HepG2 (cell line): ENCODE results near the gene ATP8B1. TPM values are rescaled to one million over a fixed set of nuclear protein-coding genes. Genes with fewer than 3 reads are reported as not detected.

Experiments used
- ATAD3A ChIP-seq: sonication (generic); formaldehyde crosslinking; IDR thresholded peaks from 2 replicates; pipeline ENCODE4 v1.4.0; 2020; ENCODE audit warnings: missing genetic modification reagents
- ATF3 ChIP-seq: sonication (generic); formaldehyde crosslinking; IDR thresholded peaks from 2 replicates; pipeline ENCODE4 v1.4.0; 2020; ENCODE audit warnings: missing genetic modification reagents
- CREM ChIP-seq, 2 experiments: sonication (generic) in 1 of 2; formaldehyde crosslinking in 1 of 2; IDR thresholded peaks; 2 replicates each; pipeline versions ENCODE4 v1.4.0 to v1.6.1; 2016 to 2020; ENCODE audit warnings: antibody characterized with exemption in 1 of 2, mild to moderate bottlenecking in 1 of 2, missing genetic modification reagents in 1 of 2
- FOXP4 ChIP-seq: sonication (generic); formaldehyde crosslinking; IDR thresholded peaks from 2 replicates; pipeline ENCODE4 v1.4.0; 2020; ENCODE audit warnings: missing genetic modification reagents
- GMEB1 ChIP-seq: sonication (generic); formaldehyde crosslinking; IDR thresholded peaks from 2 replicates; pipeline ENCODE4 v1.5.1; 2020; ENCODE audit warnings: missing genetic modification reagents, mild to moderate bottlenecking, borderline replicate concordance
- KAT8 ChIP-seq: IDR thresholded peaks from 2 replicates; pipeline ENCODE4 v1.6.1; 2016; ENCODE audit warnings: missing genetic modification reagents, missing compliant biosample characterization
- NPAS2 ChIP-seq: sonication (generic); formaldehyde crosslinking; IDR thresholded peaks from 2 replicates; pipeline ENCODE4 v1.8.0; 2022; ENCODE audit warnings: mild to moderate bottlenecking, missing genetic modification reagents, borderline replicate concordance
- RBAK ChIP-seq: sonication (generic); formaldehyde crosslinking; IDR thresholded peaks from 2 replicates; pipeline ENCODE4 v1.5.1; 2020; ENCODE audit warnings: mild to moderate bottlenecking, missing genetic modification reagents
- SAP130 ChIP-seq: IDR thresholded peaks from 2 replicates; pipeline ENCODE4 v1.6.1; 2016; ENCODE audit warnings: low read depth
- SKI ChIP-seq: fragments of 450-650 bp; IDR thresholded peaks from one replicate; pipeline ENCODE4 v1.6.1; 2018; ENCODE audit warnings: mild to moderate bottlenecking; ENCODE audit not compliant: partially characterized antibody
- SP1 ChIP-seq, 2 experiments: fragments of 450-650 bp in 1 of 2; sonication (generic) in 1 of 2; formaldehyde crosslinking in 1 of 2; IDR thresholded peaks; 2 replicates each; pipeline versions ENCODE4 v1.4.0 to v1.6.1; 2016 to 2020; ENCODE audit warnings: missing genetic modification reagents in 1 of 2
- TOE1 ChIP-seq: sonication (generic); formaldehyde crosslinking; IDR thresholded peaks from 2 replicates; pipeline ENCODE4 v1.4.0; 2020; ENCODE audit warnings: mild to moderate bottlenecking, missing genetic modification reagents
- TRAFD1 ChIP-seq: sonication (generic); formaldehyde crosslinking; IDR thresholded peaks from 2 replicates; pipeline ENCODE4 v1.5.1; 2020; ENCODE audit warnings: missing genetic modification reagents, mild to moderate bottlenecking, borderline replicate concordance
- ZBTB20 ChIP-seq: sonication (generic); formaldehyde crosslinking; IDR thresholded peaks from 2 replicates; pipeline ENCODE4 v1.8.1; 2023; ENCODE audit warnings: missing genetic modification reagents, low read depth, mild to moderate bottlenecking, borderline replicate concordance
- ZBTB34 ChIP-seq: sonication (generic); formaldehyde crosslinking; IDR thresholded peaks from 2 replicates; pipeline ENCODE4 v1.8.0; 2022; ENCODE audit warnings: mild to moderate bottlenecking, missing genetic modification reagents
- ZNF232 ChIP-seq: sonication (generic); formaldehyde crosslinking; IDR thresholded peaks from 2 replicates; pipeline ENCODE4 v1.4.0; 2020; ENCODE audit warnings: missing genetic modification reagents, borderline replicate concordance
- polyA plus RNA-seq, 8 experiments: library from polyadenylated mRNA; depleted of rRNA in 3 of 8; stranded (reverse) in 7 of 8; unstranded in 1 of 8; fragments of >200 nt; fragmentation: Illumina TruSeq in 4 of 8; extraction: Trizol in 4 of 8; gene quantifications; 2 replicates each; pipeline versions ENCODE4 v1.2.1 to v1.2.3, GENCODE V29; 2011 to 2016; ENCODE audit warnings: low read depth in 4 of 8, missing spikeins in 1 of 8, mixed read lengths in 1 of 8; ENCODE audit not compliant: insufficient read depth in 1 of 8
- total RNA-seq, 5 experiments: library from RNA; depleted of rRNA; stranded (reverse); fragments of >200 nt; fragmentation: Illumina TruSeq; extraction: Trizol; gene quantifications; 2 replicates each; pipeline ENCODE4 v1.2.3, GENCODE V29; 2016; ENCODE audit warnings: low read depth in 1 of 5

Gene ATP8B1
- total and polyA plus RNA-seq, 2 of the 13 experiments (the other 11 are each of a cell fraction or from before 2014, with no cell fraction given), result 2.8 to 4.0 TPM

GRCh38 chr18:57772387-57772799 lies 30.7 kb downstream of the ATP8B1 start (continued):
- 0 out of 2 replicates have a peak, but pooled peaks have one; percentile 24 for TF ChIP-seq ZBTB34 (CRISPR knock-in tag)
- TF ChIP-seq RBAK (CRISPR knock-in tag), result no peak
- TF ChIP-seq SKI, result no peak
- TF ChIP-seq SP1 (IDR thresholded peaks at IDR 0.05), result no peak
- no peak for TF ChIP-seq SP1 (CRISPR knock-in tag; IDR thresholded peaks at IDR 0.05)
- TF ChIP-seq ZNF232, result peak; percentile 85; the same call in 1 of the 2 replicates
- TF ChIP-seq ZBTB20 (CRISPR knock-in tag), result peak; percentile 92; the same call in 1 of the 2 replicates
- TF ChIP-seq TOE1 (CRISPR knock-in tag), result no peak
- peak; percentile 54; the same call in 1 of the 2 replicates for TF ChIP-seq KAT8 (CRISPR knock-in tag)
- peak; percentile 79 for TF ChIP-seq FOXP4 (CRISPR knock-in tag)
- peak; percentile 27; the same call in 1 of the 2 replicates for TF ChIP-seq GMEB1 (CRISPR knock-in tag)
- peak; percentile 84 for TF ChIP-seq SAP130 (CRISPR knock-in tag)
- no peak for TF ChIP-seq NPAS2 (CRISPR knock-in tag)
- peak; percentile 18; the same call in 1 of the 2 replicates for TF ChIP-seq CREM (IDR thresholded peaks at IDR 0.05)
- TF ChIP-seq CREM (CRISPR knock-in tag; IDR thresholded peaks at IDR 0.05), result no peak
- no peak for TF ChIP-seq ATF3 (CRISPR knock-in tag)
- no peak for TF ChIP-seq ATAD3A (CRISPR knock-in tag)
- TF ChIP-seq TRAFD1 (CRISPR knock-in tag), result no peak
